Vagina (tissue), 2 donors: ENCODE data around the gene STXBP6.

Experiments used
- POLR2A ChIP-seq, 2 donors: fragments of 450-650 bp; IDR thresholded peaks; one replicate each; pipeline ENCODE4 v1.6.1; 2017; ENCODE audit warnings: antibody characterized with exemption in 2 of 2, mild to moderate bottlenecking in 2 of 2, moderate library complexity in 2 of 2
- POLR2AphosphoS5 ChIP-seq, 2 donors: sonication (generic); formaldehyde crosslinking; IDR thresholded peaks; one replicate each; pipeline ENCODE4 v1.9.0; 2017; ENCODE audit warnings: antibody characterized with exemption in 2 of 2, mild to moderate bottlenecking in 2 of 2, low read depth in 1 of 2; ENCODE audit not compliant: insufficient read depth in 1 of 2
- TF ChIP-seq, protein P1 (sequence below), 3 experiments: fragments of 450-650 bp in 2 of 3; fragments of 200-600 bp in 1 of 3; sonication (generic) in 1 of 3; IDR thresholded peaks; one replicate each; pipeline ENCODE4 v1.5.1; 2017 to 2019; ENCODE audit warnings: antibody characterized with exemption in 3 of 3, mild to moderate bottlenecking in 2 of 3, moderate library complexity in 2 of 3

GRCh38 chr14:24913746-24914145 is 136.2 kb downstream of the STXBP6 start:
- TF ChIP-seq, protein P1, sequence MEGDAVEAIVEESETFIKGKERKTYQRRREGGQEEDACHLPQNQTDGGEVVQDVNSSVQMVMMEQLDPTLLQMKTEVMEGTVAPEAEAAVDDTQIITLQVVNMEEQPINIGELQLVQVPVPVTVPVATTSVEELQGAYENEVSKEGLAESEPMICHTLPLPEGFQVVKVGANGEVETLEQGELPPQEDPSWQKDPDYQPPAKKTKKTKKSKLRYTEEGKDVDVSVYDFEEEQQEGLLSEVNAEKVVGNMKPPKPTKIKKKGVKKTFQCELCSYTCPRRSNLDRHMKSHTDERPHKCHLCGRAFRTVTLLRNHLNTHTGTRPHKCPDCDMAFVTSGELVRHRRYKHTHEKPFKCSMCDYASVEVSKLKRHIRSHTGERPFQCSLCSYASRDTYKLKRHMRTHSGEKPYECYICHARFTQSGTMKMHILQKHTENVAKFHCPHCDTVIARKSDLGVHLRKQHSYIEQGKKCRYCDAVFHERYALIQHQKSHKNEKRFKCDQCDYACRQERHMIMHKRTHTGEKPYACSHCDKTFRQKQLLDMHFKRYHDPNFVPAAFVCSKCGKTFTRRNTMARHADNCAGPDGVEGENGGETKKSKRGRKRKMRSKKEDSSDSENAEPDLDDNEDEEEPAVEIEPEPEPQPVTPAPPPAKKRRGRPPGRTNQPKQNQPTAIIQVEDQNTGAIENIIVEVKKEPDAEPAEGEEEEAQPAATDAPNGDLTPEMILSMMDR (IDR thresholded peaks at IDR 0.05): no peak
- TF ChIP-seq POLR2A (IDR thresholded peaks at IDR 0.05): no peak
- TF ChIP-seq POLR2AphosphoS5 (IDR thresholded peaks at IDR 0.05; ENCODE audit: insufficient read depth in 1 of 2, low read depth in 1 of 2): no peak
